ENCODE results near the gene CNPY1.

The CNPY1 gene

GRCh38 chr7:155558351-155558750 is 12.0 kb upstream of the CNPY1 start:
- no peak for TF ChIP-seq CTCF (IDR thresholded peaks at IDR 0.05; ENCODE audit: low read depth, low read length)
- DNase-seq (ENCODE audit: extremely low read depth, low read depth), result no peak

DNA sequence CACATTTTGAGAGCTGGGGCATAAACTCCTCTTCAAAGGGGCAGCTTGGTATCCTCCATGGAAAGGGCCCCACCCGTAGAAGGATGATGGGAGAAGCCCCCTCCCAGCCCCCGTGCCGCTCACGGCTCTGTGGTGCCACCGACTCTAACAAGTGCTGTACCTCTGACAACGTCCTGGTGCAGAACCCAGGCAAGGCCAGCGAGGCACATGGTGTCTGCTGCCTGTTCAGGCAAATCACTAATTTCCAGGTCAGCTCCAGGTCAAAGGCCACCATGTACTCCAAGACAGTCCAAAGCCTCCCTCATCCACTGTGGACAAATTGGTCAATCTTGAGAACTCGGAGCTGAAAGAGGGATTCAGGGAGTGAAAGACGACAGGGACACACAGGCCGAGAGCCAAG is 11.4 kb upstream of the CNPY1 start:
- no peak for DNase-seq (ENCODE audit: extremely low read depth, low read depth)
- TF ChIP-seq CTCF (IDR thresholded peaks at IDR 0.05; ENCODE audit: low read depth, low read length), result no peak

DNA sequence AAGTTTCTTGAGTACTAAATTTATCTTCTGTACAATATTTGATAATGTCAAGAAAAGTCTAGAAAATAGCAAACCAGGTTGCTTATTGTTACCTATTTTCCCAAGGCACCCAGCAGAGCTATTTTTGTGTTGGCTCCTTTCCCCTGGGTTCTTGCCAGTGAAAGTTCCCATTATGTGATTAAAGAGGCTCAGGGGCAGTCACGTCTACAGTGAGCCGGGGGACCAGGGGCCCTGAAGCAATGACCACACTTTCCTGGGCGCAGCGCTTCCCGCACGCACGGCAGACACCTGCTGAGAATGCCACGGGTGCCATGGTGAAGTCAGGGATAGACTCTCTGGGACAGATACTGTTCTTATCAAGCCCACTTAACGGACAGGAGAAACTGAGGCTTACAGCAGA is 10.4 kb upstream of the CNPY1 start:
- no peak for DNase-seq (ENCODE audit: extremely low read depth, low read depth)
- no peak for TF ChIP-seq CTCF (IDR thresholded peaks at IDR 0.05; ENCODE audit: low read depth, low read length)

DNA sequence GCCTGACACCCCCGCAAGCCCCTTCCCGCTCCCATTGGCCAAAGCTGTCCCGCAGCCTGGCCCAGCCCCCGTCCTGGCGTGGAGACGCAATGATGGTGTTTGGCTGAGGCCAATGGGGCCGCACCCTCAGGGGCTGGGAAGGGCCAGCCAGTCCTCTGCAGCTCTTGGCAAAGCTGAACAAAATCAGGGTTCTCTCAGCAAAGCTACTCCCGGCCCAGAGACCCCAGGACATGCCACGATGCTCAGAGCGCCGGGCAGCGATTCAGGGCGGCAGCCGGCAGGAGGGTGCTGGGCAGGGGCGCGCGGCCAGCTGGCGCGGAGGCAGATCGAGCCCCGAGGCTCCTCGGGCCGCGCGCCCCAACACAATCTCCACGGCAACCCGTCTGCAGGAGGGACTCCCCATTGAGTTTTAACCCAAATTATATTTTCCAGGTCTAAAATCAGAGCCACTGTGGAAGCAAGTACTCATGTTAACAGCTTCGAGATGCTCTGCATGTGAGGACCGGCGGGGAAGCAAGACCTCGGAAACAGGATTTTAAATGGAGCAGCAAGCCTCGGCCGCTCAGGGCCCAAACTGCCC is 8.8 kb upstream of the CNPY1 start:
- no peak for TF ChIP-seq CTCF (IDR thresholded peaks at IDR 0.05; ENCODE audit: low read depth, low read length)
- no peak for DNase-seq (ENCODE audit: extremely low read depth, low read depth)

DNA sequence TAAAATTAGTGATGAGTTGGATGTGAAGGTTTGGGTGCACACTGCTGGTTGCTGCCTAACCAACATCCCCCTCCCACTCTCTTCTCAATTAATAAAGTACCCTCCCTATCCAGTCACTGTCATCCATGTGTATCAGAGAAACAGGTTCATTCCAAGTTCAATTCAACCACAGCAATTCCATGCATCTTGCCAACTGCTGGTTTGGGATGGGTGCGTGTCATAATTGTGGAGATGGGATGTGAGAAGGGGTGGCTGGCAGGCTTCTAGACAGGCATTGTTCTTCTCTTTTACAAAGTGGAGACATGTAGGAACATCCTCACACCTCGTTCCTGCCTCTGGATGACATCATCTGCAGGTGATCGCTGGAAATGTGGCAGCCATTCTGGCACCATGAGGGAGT is 7.5 kb upstream of the CNPY1 start:
- no peak for DNase-seq (ENCODE audit: extremely low read depth, low read depth)
- no peak for TF ChIP-seq CTCF (IDR thresholded peaks at IDR 0.05; ENCODE audit: low read depth, low read length)

DNA sequence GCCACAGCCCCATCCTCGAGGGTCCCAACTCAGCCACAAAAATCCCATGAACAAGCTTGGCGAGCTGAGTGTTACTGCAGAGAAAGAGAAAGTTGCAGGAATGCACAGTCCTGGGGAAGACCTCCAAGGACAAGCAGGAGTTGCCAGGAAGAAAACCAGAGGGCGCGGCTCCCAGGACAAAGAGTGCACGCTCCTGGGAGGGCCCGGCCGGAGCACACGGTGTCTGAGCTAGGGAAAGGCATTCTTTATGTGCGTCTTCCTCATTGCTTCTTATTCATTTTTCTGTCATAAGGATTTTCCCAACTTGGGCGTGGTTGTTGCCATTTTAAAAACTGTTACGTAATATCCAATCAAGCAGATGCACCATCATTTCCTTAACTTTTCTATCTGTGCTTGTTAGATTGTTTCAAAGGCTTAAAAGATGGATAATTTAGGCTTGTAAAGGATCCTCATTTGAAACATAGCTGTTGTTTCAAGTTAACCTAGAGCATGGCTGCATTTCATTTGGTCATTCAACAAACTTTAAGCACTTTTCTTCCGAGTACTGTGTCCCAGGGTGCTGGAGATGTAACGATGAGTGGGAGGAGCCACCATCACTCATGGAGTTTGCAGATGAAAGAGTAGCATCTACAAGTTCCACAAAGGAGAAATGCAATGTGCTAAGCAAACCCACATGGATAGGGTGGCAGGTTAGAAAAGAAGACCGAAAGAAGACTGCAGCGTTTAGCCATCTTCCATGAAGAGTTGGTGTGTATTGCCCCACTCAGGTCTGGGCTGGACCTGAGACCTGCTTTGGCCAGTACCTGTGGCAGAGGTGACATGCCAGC is 5.6 kb upstream of the CNPY1 start:
- DNase-seq (ENCODE audit: extremely low read depth, low read depth), result no peak
- TF ChIP-seq CTCF (IDR thresholded peaks at IDR 0.05; ENCODE audit: low read depth, low read length), result no peak

GRCh38 chr7:155550916-155551315 is 4.6 kb upstream of the CNPY1 start:
- no peak for DNase-seq (ENCODE audit: extremely low read depth, low read depth)
- TF ChIP-seq CTCF (IDR thresholded peaks at IDR 0.05; ENCODE audit: low read depth, low read length), result no peak

All from AG09319 (cell line).